ENCODE measurements around the gene CXCL12. TPM values are rescaled to one million over a fixed set of nuclear protein-coding genes. Genes with fewer than 3 reads are reported as not detected.

Gene CXCL12
- total RNA-seq, 2 donors from 2014 or later = 0.88 TPM; not detected in 1

DNA sequence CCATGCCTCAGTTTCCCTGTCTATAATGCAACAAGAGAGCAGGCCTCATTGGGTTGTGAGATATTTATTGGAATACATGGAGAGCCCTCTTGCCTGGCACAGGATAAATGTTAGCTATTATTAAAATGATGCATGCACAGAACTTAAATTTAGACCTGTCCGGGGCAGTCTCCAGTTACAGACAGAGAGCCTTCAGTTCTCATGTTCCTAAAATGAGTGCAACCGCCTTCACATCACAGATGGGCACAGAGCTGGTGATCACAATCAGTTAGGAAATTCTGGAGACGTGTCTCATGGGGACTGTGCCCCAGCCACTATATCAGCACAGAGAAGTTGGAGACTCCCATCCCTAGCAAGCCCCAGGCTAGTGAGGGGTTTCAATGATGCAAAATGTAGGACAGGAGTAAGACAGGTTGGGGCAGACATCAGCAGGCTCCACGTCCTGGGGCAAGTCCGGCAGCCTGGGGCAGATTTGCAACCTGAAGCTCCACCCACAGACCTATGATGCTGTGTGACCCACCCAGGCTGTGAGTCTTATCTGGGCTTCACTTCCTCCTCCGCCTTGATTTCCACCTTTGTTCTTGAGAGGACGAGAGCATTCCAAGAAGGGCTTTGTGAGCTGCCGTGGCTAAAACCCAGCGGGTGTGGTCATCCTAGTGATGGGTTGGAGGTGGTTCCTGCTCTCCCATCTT, 49.4 kb downstream of the CXCL12 start:
- Mint-ChIP-seq H3K36me3 (no peaks in the 10 kb centered on the region), H3K9me3 (no peaks in the 10 kb centered on the region), H3K27ac (no peak overlapping the region)
- ATAC-seq (no peak), DNase-seq (ENCODE audit: low spot score in 2 of 2) (no peak)

- no peak for ATAC-seq
- Mint-ChIP-seq H3K9me3 (no peaks in the 10 kb centered on the region), H3K36me3 (no peaks in the 10 kb centered on the region)
These were observed 50.2 kb downstream of the CXCL12 start for GRCh38 chr10:44334621-44335184.

GRCh38 chr10:44334091-44334490, 50.8 kb downstream of the CXCL12 start:
- Mint-ChIP-seq H3K27ac (no peak overlapping the region), H3K36me3 (no peaks in the 10 kb centered on the region), H3K9me3 (no peaks in the 10 kb centered on the region)
- ATAC-seq (no peak), DNase-seq (ENCODE audit: low spot score in 2 of 2) (no peak)

More at GRCh38 chr10:44334621-44335184, 50.2 kb downstream of the CXCL12 start:
- no peak overlapping the region for H3K27ac Mint-ChIP-seq
- no peak for DNase-seq (ENCODE audit: low spot score in 2 of 2)

GRCh38 chr10:44333511-44333910, 51.4 kb downstream of the CXCL12 start:
- no peaks in the 10 kb centered on the region for H3K9me3 Mint-ChIP-seq
- no peaks in the 10 kb centered on the region for H3K36me3 Mint-ChIP-seq
- no peak overlapping the region for H3K27ac Mint-ChIP-seq
- DNase-seq (ENCODE audit: low spot score in 2 of 2) (no peak), ATAC-seq (no peak)

DNA sequence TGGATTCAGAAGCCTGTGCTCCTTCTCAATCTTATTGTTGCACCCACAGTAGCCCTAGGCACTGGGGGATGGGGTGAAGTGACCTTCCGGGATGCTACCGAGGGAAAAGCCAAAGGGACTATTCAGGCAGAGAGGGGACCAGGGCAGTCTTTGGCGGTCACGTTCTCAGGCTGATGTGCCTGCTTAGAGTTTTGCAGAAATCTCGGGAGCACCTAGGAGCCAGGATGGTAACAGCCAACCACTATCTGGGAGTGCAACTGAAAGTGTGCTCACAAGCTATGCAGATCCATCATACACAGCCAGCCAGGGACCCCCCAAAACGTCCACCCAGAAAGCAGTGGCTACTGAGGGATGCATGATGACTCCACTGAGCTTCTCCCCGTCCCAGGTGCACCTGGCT, 52.4 kb downstream of the CXCL12 start:
- no peak for DNase-seq (ENCODE audit: low spot score in 2 of 2)
- no peaks in the 10 kb centered on the region for H3K36me3 Mint-ChIP-seq
- no peak for ATAC-seq
- no peak overlapping the region for H3K27ac Mint-ChIP-seq
- no peaks in the 10 kb centered on the region for H3K9me3 Mint-ChIP-seq

DNA sequence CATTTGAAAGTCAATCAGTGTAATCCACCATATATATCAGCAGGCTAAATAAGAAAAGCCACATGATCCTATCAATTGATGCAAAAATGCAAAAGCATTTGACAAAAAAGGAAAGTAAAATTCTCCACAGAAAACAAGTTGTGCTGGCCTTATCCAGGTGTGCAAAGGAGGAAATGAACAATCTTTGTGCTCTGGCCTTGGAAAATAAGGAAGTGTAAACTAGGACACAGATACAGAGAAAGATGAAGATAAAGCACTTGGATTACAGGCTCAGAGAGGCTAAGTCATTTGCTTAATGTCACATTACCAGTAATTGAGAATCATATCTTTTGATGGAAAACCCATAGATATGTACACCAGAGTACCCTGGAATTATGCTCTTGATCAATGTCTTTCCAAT, 54.5 kb downstream of the CXCL12 start:
- H3K36me3 Mint-ChIP-seq = no peaks in the 10 kb centered on the region
- no peak overlapping the region for H3K27ac Mint-ChIP-seq
- H3K9me3 Mint-ChIP-seq = no peaks in the 10 kb centered on the region
- DNase-seq (ENCODE audit: low spot score in 2 of 2) = no peak
- ATAC-seq = no peak

- Mint-ChIP-seq H3K9me3 (no peaks in the 10 kb centered on the region), H3K36me3 (no peaks in the 10 kb centered on the region), H3K27ac (no peak overlapping the region)
- DNase-seq (ENCODE audit: low spot score in 2 of 2) (no peak), ATAC-seq (no peak)
These were observed 57.4 kb downstream of the CXCL12 start for GRCh38 chr10:44327461-44327860.

All from activated naive CD4-positive, alpha-beta T cell treated with anti-CD3 and anti-CD28 coated beads, Interleukin-2, amount 50 U/mL, for 72 hours (primary cell).